ENCODE measurements around the gene TUBGCP3.
"Not testable (repeated sequence)": the region's sequence is repeated elsewhere in the genome, so short reads cannot be mapped to it uniquely, and the experiment has no call there.

The TUBGCP3 gene

GRCh38 chr13:112525356-112525945, 62.5 kb downstream of the TUBGCP3 start:
- no peak for DNase-seq

GRCh38 chr13:112522578-112522977, 65.4 kb downstream of the TUBGCP3 start:
- DNase-seq, result no peak

GRCh38 chr13:112521073-112521685, 66.8 kb downstream of the TUBGCP3 start:
- no peak for DNase-seq

- no peak for DNase-seq
These were observed 68.4 kb downstream of the TUBGCP3 start for GRCh38 chr13:112519517-112520060.

- DNase-seq, result no peak
These were observed 71.7 kb downstream of the TUBGCP3 start for GRCh38 chr13:112516218-112516617.

GRCh38 chr13:112513761-112514160, 74.2 kb downstream of the TUBGCP3 start:
- no peak for DNase-seq

- no peak for DNase-seq
These were observed 76.8 kb downstream of the TUBGCP3 start for GRCh38 chr13:112510987-112511685.

GRCh38 chr13:112510002-112510780, 77.8 kb downstream of the TUBGCP3 start:
- DNase-seq, result peak; percentile 56

- DNase-seq, result no peak
These were observed 78.8 kb downstream of the TUBGCP3 start for GRCh38 chr13:112509190-112509589.

GRCh38 chr13:112506046-112506445, 81.9 kb downstream of the TUBGCP3 start:
- no peak for DNase-seq

GRCh38 chr13:112496166-112496565, 91.8 kb downstream of the TUBGCP3 start:
- DNase-seq, result no peak

GRCh38 chr13:112495465-112495864, 92.5 kb downstream of the TUBGCP3 start:
- no peak for DNase-seq

- DNase-seq, result no peak
These were observed 98.8 kb downstream of the TUBGCP3 start for GRCh38 chr13:112489199-112489598.

- not testable (repeated sequence) for DNase-seq
These were observed 99.5 kb downstream of the TUBGCP3 start for GRCh38 chr13:112488343-112489050.

GRCh38 chr13:112487127-112487517, 100.8 kb downstream of the TUBGCP3 start:
- DNase-seq, result no peak

GRCh38 chr13:112486386-112487126, 101.4 kb downstream of the TUBGCP3 start:
- DNase-seq, result no peak

- DNase-seq, result not testable (repeated sequence)
These were observed 102.1 kb downstream of the TUBGCP3 start for GRCh38 chr13:112485814-112486213.

- DNase-seq, result no peak
These were observed 104.7 kb downstream of the TUBGCP3 start for GRCh38 chr13:112483299-112483698.

- DNase-seq, result no peak
These were observed 106.5 kb downstream of the TUBGCP3 start for GRCh38 chr13:112481458-112481857.

- no peak for DNase-seq
These were observed 108.6 kb downstream of the TUBGCP3 start for GRCh38 chr13:112479389-112479788.

GRCh38 chr13:112477070-112477619, 110.8 kb downstream of the TUBGCP3 start:
- no peak for DNase-seq

Measured in NCI-H1092 (cell line).